Posterior cingulate gyrus (tissue), 11 donors: Measurements from ENCODE around the gene LDLRAD4.

Experiments
- DNase-seq, 10 donors: peaks; one replicate each; pipeline versions ENCODE4 v3.0.0 to v3.0.0-alpha.2; 2020 to 2021; ENCODE audit warnings: mixed read lengths in 3 of 10
- intact Hi-C: fragments of 100-400 bp; cut with DNase I; formaldehyde crosslinking; loops from one replicate; pipeline ENCODE4 v1.15.1; 2023

LDLRAD4 gene

GRCh38 chr18:13447621-13448334 lies 229.2 kb downstream of the LDLRAD4 start:
- DNase-seq = peak in 2 of 10 donors; percentile 35 to 44
- intact Hi-C loops = loop anchor here (5.0 kb wide), 1 partner anchor 85 kb away; no protein-coding TSS in a partner anchor

GRCh38 chr18:13448335-13448795 lies 229.8 kb downstream of the LDLRAD4 start:
- intact Hi-C loops = loop anchor here (5.0 kb wide), 1 partner anchor 84 kb away; no protein-coding TSS in a partner anchor
- no peak for DNase-seq

GRCh38 chr18:13449651-13450050 lies 231.1 kb downstream of the LDLRAD4 start:
- intact Hi-C loops = loop anchor here (5.0 kb wide), 1 partner anchor 83 kb away; no protein-coding TSS in a partner anchor
- no peak for DNase-seq

- intact Hi-C loops = no loop called here
- no peak for DNase-seq
These were observed 232.0 kb downstream of the LDLRAD4 start for GRCh38 chr18:13450289-13451212.

GRCh38 chr18:13451213-13451540 lies 232.6 kb downstream of the LDLRAD4 start:
- intact Hi-C loops = no loop called here
- no peak for DNase-seq

GRCh38 chr18:13451661-13452387 lies 233.3 kb downstream of the LDLRAD4 start:
- intact Hi-C loops = no loop called here
- no peak for DNase-seq

GRCh38 chr18:13452388-13452811 lies 233.8 kb downstream of the LDLRAD4 start:
- intact Hi-C loops = no loop called here
- peak in 7 of 10 donors; percentile 54 to 94 (median 74) for DNase-seq

GRCh38 chr18:13452871-13453680 lies 234.5 kb downstream of the LDLRAD4 start:
- DNase-seq = no peak
- intact Hi-C loops = no loop called here

GRCh38 chr18:13453714-13454113 lies 235.2 kb downstream of the LDLRAD4 start:
- intact Hi-C loops = no loop called here
- peak in 8 of 10 donors; percentile 38 to 95 (median 70) for DNase-seq

- intact Hi-C loops = no loop called here
- DNase-seq = no peak
These were observed 236.0 kb downstream of the LDLRAD4 start for GRCh38 chr18:13454363-13455150.

GRCh38 chr18:13455471-13455870 lies 236.9 kb downstream of the LDLRAD4 start:
- peak in 1 of 10 donors; percentile 77 for DNase-seq
- intact Hi-C loops = no loop called here

GRCh38 chr18:13455960-13456481 lies 237.5 kb downstream of the LDLRAD4 start:
- intact Hi-C loops = no loop called here
- peak in 3 of 10 donors; percentile 51 to 88 (median 82) for DNase-seq

- no peak for DNase-seq
- intact Hi-C loops = no loop called here
These were observed 238.2 kb downstream of the LDLRAD4 start for GRCh38 chr18:13456736-13457271.

GRCh38 chr18:13457327-13457726 lies 238.8 kb downstream of the LDLRAD4 start:
- no peak for DNase-seq
- intact Hi-C loops = no loop called here

- intact Hi-C loops = no loop called here
- DNase-seq = no peak
These were observed 242.4 kb downstream of the LDLRAD4 start for GRCh38 chr18:13460946-13461345.

GRCh38 chr18:13461469-13461868 lies 242.9 kb downstream of the LDLRAD4 start:
- intact Hi-C loops = no loop called here
- no peak for DNase-seq

- intact Hi-C loops = no loop called here
These were observed 243.4 kb downstream of the LDLRAD4 start for GRCh38 chr18:13461936-13462335.

GRCh38 chr18:13462686-13463085 lies 244.1 kb downstream of the LDLRAD4 start:
- intact Hi-C loops = no loop called here
- DNase-seq = peak in 1 of 10 donors; percentile 69

More at GRCh38 chr18:13461936-13462335, 243.4 kb downstream of the LDLRAD4 start:
- DNase-seq = no peak
